Pancreas (tissue), 10 donors: ENCODE measurements around the gene MAPK8. TPM values are rescaled to one million over a fixed set of nuclear protein-coding genes. Genes with fewer than 3 reads are reported as not detected.

ENCODE experiments used
- ATAC-seq, 4 donors: fragments of 200-7000 bp; cut with Tn5 transposase; one replicate each; pipeline versions ENCODE4 v1.8.0 to v1.9.1; 2020; ENCODE audit warnings: mild to moderate bottlenecking in 4 of 4, moderate library complexity in 4 of 4
- DNase-seq, 6 donors: peaks; one replicate each; pipeline ENCODE4 v3.0.0-alpha.2; 2020
- FAIRE-seq: peaks from 2 replicates; lab custom pipeline; 2012; peaks lifted over from hg19 to GRCh38; lab: Jason Lieb, UNC
- H3K27ac ChIP-seq, 4 donors: fragments of 200-600 bp; sonication (generic); 1 replicate in 3 of 4; 2 replicates in 1 of 4; pipeline versions ENCODE4 v1.5.0 to v1.8.0; 2020
- H3K27me3 ChIP-seq, 4 donors: fragments of 200-600 bp; one replicate each; pipeline ENCODE4 v1.8.0; 2021
- H3K36me3 ChIP-seq, 3 donors: fragments of 200-600 bp; sonication (generic) in 1 of 3; one replicate each; pipeline versions ENCODE4 v1.5.0 to v1.8.0; 2020 to 2021
- H3K4me1 ChIP-seq, 3 donors: fragments of 200-600 bp; one replicate each; pipeline ENCODE4 v1.8.0; 2021
- H3K4me3 ChIP-seq, 4 donors: fragments of 200-600 bp; sonication (generic) in 2 of 4; one replicate each; pipeline versions ENCODE4 v1.5.0 to v1.8.0; 2020 to 2021
- H3K9me3 ChIP-seq, 4 donors: fragments of 200-600 bp; one replicate each; pipeline ENCODE4 v1.8.0; 2021
- WGBS, 2 donors: extraction: QIAGEN DNeasy Blood & Tissue Kit; methylation state at CpG; one replicate each; pipeline ENCODE4 v1.1.7; 2013; 5-methylcytosine and 5-hydroxymethylcytosine counted together
- intact Hi-C, 3 donors: fragments of 100-400 bp; cut with DNase I; formaldehyde crosslinking; loops; one replicate each; pipeline versions ENCODE4 v1.11.1 to v1.14.2; 2022
- polyA plus RNA-seq, 2 donors: library from polyadenylated mRNA; stranded (reverse); fragments of 200-250 nt; gene quantifications; one replicate each; pipeline ENCODE4 v1.2.3, GENCODE V29; 2013
- total RNA-seq, 6 donors: library from RNA; stranded (reverse); fragmentation: NEBNext Ultra II Directional in 4 of 6; extraction: Animal tissue kit (Norgen Biotek cat#: 25700) in 4 of 6; gene quantifications; one replicate each; pipeline versions ENCODE4 v1.2.1 to v1.2.4, GENCODE V29; 2021 to 2023
- TF ChIP-seq, protein P1 (sequence below), 4 donors: fragments of 200-600 bp; sonication (generic) in 3 of 4; IDR thresholded peaks; one replicate each; pipeline versions ENCODE4 v1.5.0 to v1.8.0; 2021; ENCODE audit warnings: antibody characterized with exemption in 4 of 4
- donor health status: healthy with polysubstance abuse.
- donor health status: DM: no; HTN: no; CAD: no; lungs with moderate emphysema.
- donor health status: DM: no; HTN: no; CAD: no.
- donor health status: control.
- donor health status: control.
- donor health status: Bipolar disorder and iron deficiency.
- donor health status: DM: yes; HTN: yes; CAD: no.
- donor health status: DM: no; HTN: no; CAD: no.
- donor health status: DM: no; HTN: no; CAD: no.
- donor health status: DM: yes; HTN: yes; CAD: no.

Gene MAPK8
- total and polyA plus RNA-seq, 8 donors = 4.0 to 25.5 (median 17.0) TPM

DNA sequence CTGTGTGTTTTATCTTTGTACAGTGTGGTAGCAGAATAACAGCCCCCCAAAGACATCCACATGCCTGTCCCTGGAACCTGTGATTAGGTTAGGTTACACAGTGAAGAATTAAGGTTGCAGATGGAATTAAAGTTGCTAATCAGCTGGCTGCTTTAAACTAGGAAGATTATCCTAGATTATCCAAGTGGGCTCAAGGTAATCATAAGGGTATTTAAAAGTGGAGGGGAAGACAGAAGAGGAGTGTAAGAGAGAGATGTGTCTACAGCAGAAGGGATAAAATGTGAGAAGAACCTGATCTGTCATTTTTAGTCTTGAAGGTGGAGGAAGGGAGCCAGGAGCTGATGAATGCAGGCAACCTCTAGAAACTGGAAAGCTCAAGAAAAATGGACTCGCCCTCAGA lies 180.8 kb downstream of the MAPK8 start:
- 80 to 98% methylated on average over 1 of the region's 1 CpG for WGBS, 2 donors

More for the DNA sequence above, 180.8 kb downstream of the MAPK8 start:
- Histone ChIP-seq H3K9me3 (no peaks in the 10 kb centered on the region), H3K4me1 (no peaks in the 10 kb centered on the region), H3K4me3 (no peak overlapping the region), H3K27ac (no peak overlapping the region), H3K36me3 (no peaks in the 10 kb centered on the region), H3K27me3 (no peaks in the 10 kb centered on the region)
- ATAC-seq (no peak), DNase-seq (no peak), FAIRE-seq (no peak)
- TF ChIP-seq, protein P1, sequence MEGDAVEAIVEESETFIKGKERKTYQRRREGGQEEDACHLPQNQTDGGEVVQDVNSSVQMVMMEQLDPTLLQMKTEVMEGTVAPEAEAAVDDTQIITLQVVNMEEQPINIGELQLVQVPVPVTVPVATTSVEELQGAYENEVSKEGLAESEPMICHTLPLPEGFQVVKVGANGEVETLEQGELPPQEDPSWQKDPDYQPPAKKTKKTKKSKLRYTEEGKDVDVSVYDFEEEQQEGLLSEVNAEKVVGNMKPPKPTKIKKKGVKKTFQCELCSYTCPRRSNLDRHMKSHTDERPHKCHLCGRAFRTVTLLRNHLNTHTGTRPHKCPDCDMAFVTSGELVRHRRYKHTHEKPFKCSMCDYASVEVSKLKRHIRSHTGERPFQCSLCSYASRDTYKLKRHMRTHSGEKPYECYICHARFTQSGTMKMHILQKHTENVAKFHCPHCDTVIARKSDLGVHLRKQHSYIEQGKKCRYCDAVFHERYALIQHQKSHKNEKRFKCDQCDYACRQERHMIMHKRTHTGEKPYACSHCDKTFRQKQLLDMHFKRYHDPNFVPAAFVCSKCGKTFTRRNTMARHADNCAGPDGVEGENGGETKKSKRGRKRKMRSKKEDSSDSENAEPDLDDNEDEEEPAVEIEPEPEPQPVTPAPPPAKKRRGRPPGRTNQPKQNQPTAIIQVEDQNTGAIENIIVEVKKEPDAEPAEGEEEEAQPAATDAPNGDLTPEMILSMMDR (IDR thresholded peaks at IDR 0.05) = no peak
- intact Hi-C loops = no loop called here

Other genes with a start within 250 kb of the MAPK8 start
- gene FRMPD2, start 32.0 kb upstream of the MAPK8 start, total RNA-seq = under 1 TPM; 0.13 to 0.47 (median 0.24) TPM
- under 1 TPM; 0.08 to 0.28 TPM for gene FRMPD2, start 32.0 kb upstream of the MAPK8 start, polyA plus RNA-seq